Cerebellar nuclear complex (tissue), 1 donor: ENCODE results near the gene XRCC5.
"Not testable (repeated sequence)": the region's sequence is repeated elsewhere in the genome, so short reads cannot be mapped to it uniquely, and the experiment has no call there.

Experiments used
- DNase-seq, 2 experiments: peaks; one replicate each; lab custom pipeline; 2025; lab: John Stamatoyannopoulos, UW

The XRCC5 gene

GRCh38 chr2:216201692-216202306 is 92.7 kb downstream of the XRCC5 start:
- DNase-seq: no peak

DNA sequence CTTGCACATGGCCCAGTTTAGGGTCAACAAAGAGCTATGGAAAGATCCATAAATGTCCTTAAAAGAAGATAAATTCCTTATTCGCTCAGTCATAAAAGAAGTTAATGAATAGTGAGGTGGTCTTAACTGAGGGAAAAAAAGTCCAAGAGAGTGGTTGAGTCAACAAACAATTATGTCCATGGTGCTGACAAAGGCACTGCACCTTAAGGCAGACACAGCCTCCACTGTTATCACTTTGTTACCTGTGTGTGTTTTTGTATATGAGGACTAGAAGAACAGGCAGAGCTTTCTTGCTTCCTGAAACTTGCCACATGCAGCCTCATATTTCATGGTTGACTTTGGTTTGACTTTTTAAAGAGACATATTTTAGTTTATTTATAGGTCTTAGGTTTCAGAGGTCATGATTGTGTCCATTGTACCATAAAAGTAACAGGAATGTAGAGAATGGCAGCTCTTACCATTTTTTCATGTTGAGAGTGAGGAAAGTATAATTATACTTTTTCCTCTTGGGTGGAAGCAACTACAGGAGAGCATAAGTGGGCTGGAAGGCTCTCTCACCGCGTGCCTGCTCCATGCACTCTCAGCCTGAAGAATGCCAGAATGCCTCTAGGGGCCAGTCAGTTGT is 93.6 kb downstream of the XRCC5 start:
- no peak for DNase-seq

GRCh38 chr2:216205486-216205885 is 96.3 kb downstream of the XRCC5 start:
- DNase-seq: no peak

GRCh38 chr2:216206041-216206703 is 97.0 kb downstream of the XRCC5 start:
- DNase-seq: no peak

GRCh38 chr2:216206821-216207220 is 97.7 kb downstream of the XRCC5 start:
- DNase-seq: no peak

DNA sequence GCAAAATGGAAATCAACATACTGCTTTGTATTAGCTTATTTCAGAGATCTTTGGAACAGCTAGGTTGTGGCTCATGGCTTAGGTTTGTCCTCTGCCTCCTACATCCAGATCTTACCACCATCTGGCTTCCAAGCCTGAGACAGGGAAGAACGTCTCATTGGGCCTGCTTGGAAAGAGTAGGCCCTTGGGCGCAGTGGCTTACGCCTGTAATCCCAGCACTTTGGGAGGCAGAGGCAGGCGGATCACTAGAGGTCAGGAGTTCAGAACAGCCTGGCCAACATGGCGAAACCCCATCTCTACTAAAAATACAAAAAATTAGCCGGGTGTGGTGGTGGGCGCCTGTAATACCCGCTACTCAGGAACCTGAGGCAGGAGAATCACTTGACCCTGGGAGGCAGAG is 99.5 kb downstream of the XRCC5 start:
- DNase-seq: not testable (repeated sequence)

- DNase-seq: no peak
Observed at GRCh38 chr2:216210701-216211540, 101.8 kb downstream of the XRCC5 start.

- no peak for DNase-seq
Observed at GRCh38 chr2:216211614-216212145, 102.5 kb downstream of the XRCC5 start.

DNA sequence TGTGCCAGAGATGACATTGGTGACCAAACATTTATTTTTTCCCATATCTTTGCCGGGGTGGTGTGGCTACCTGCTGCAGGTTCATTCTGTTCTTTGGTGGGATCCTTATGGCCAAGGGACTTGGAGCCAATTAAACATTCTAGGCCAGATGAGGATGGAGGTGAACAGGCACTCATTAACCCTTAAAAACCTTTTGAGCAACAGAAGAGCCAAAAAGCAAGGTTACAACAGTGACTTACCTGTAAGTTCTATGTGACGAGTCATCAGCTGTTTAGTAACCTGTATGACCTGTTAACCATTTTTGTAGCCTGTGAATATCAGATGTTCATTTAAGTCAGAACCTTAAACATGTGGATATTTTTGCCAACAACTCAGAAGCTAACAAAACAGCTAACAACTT is 105.6 kb downstream of the XRCC5 start:
- no peak for DNase-seq

DNA sequence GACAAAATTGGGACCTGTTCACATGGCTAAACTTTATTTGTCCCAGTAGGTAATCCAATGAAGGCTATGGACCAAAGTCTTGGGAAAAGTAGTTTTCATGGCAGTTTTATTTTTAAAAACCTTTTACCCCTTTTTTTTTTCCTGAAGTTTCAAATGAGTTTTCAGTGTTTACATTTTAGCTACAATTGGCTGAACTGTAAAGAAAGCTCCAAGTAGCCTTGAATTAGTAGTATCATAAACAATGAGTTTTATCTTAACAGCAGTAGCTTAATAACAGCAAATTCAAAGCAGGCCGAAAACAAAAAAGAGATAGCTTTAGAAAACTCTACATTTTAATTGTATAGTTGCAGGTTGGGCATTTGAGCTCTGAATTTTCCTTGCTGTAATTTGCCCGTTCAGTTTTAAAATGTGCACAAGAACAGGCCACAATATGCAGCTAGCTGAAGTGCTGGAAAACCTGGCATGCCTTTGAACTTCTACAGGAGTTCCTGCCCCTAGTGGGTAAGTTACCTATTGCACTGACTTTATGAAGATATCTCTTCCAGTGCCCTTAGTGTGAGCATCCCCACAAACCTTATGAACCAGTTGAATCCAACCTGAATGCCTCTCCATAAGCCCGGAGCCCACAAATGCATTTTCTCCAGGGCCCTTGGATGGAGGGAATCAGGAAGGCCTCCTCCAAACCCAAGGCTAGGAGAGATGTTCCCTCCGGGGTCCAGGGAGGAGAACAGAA is 106.7 kb downstream of the XRCC5 start:
- DNase-seq: no peak

- no peak for DNase-seq
Observed at GRCh38 chr2:216216951-216217903, 108.1 kb downstream of the XRCC5 start.

GRCh38 chr2:216217904-216218260 is 108.7 kb downstream of the XRCC5 start:
- no peak for DNase-seq

DNA sequence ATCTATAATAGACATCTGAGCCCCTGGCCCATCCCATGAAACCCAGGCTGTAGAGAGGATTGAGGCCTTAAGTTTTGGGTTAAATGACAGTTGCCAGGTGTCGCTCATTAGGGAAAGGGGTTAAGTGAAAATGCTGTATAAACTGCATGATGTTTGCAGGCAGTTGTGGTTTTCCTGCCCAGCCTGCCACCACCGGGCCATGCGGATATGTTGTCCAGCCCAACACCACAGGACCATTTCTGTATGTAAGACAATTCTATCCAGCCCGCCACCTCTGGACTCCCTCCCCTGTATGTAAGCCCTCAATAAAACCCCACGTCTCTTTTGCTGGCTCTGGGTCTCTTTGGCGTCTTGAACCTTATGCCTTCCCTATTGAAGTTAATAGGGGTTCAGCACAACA is 110.7 kb downstream of the XRCC5 start:
- DNase-seq: no peak

- DNase-seq: no peak
Observed at GRCh38 chr2:216220976-216221375, 111.8 kb downstream of the XRCC5 start.

GRCh38 chr2:216221811-216222210 is 112.7 kb downstream of the XRCC5 start:
- DNase-seq: no peak

- DNase-seq: no peak
Observed at GRCh38 chr2:216222650-216223352, 113.7 kb downstream of the XRCC5 start.

- DNase-seq: no peak
Observed at GRCh38 chr2:216224388-216224787, 115.2 kb downstream of the XRCC5 start.

DNA sequence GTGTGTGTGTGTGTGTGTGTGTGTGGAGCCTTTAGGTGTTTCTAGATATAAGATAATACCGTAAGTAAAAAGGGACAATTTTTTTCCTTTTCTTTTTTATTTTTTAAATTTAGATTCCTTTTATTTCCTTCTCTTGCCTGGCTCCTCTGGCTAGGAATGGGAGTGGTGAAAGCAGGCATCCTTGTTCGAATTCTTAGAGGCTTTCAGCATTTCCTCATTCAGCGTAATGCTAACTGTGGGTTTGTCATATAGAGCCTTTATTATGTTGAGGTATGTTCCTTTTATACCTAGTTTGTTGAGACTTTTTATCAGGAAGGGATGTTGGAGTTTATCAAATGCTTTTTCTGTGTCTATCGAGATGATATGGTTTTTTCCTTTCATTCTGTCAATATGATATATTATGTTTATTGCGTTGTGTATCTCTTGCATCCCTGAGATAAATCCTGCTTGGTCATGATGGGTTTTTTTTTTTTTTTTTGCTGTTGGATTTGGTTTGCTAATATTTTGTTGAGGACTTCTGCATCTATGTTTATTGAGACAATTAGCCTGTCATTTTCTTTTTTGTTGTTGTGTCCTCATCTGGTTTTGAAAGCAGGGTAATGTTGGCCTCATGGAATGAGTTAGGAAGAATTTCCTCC is 120.2 kb downstream of the XRCC5 start:
- DNase-seq: no peak

DNA sequence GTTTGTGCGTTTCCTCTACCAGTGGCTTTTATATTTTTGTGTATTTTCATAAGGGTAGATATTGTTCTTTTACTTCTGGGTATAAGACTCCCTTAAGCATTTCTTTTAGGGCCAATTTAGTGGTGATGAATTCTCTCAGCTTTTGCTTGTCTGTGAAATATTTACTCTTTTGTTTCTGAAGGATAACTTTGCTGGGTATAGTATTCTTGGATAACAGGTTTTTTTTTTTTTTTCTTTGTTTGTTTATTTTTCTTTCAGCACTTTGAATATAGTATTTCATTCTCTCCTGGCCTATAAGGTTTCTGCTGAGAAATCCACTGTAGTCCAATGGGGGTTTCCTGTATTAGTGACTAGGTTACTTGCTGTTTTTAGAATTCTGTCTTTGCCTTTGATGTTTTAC is 122.7 kb downstream of the XRCC5 start:
- no peak for DNase-seq
